Fibroblast of the conjunctiva (primary cell): ENCODE data around the gene CBX8.

Source experiments
- DNase-seq: peaks from one replicate; pipeline ENCODE4 v3.0.0-alpha.2; 2010; ENCODE audit warnings: low read depth

CBX8 gene

DNA sequence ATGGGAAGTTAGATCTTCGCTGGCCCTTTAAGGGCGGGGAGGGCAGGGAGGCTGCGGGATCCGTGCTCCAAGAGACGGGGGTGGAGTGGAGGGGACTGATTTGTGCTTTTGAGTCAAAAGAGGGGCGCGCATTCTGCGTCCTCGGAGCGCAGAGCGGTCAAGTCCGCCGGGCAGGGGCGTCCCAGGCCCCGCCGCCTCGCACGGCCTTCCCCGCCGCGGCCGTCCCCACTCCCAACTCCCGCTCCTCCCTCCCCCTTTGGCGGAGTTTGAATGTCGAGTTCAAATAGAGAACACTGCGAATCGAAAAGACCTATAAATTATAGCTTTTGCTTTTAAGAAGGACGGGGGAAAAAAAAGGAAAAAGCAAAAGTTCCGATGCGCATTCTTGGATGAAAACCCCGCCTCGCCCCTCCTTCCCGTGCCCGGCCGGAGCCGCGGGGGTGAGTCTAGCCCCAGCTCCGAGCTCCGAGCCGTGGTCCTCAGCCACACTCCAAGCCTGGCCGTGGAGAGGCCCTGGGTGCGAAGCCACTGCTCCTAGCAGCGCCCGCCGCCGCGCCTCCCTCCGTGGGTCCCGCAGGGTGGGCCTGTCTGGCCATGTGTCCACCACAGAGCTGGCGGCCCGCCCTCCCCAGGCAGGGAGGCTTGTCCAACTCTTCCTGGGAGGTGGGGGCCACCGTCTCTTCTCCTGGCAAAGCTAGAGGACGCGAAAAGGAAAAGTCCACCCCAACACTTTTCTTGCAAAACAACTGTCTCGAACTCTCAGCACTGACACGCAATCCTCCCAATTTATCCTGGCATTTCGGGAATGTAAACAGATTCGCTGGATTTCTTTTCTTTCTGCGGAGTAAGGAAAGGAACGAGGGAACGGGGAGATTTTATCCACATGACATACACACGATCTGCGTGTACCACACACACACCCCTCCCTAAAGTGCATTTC lies 3.6 kb downstream of the CBX8 start:
- no peak for DNase-seq

DNA sequence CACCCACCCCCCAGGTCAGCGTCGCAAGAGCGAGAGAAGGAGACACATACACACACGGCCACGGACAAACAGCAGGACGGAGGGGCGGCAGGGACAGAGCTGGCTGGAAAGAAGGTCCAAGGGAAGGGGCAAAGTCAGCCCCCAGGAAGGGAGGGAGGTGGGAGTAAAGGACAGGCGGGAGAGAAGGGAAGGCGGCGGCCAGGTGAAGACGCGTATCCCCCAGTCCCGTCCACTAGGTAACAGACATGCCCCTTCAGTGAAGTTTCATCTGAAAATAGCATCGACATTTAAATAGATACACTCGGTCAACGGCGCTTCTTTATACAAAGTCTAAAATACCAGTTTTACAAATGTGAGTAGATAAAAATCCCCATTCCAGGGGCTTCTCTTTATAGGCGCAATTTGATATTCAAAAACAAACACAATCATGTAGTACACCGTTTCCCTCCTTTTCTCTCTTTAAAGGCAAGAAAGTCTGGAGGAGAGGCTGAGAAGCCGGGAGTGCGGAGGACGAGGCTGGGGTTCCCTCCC lies 4.5 kb downstream of the CBX8 start:
- DNase-seq = no peak

DNA sequence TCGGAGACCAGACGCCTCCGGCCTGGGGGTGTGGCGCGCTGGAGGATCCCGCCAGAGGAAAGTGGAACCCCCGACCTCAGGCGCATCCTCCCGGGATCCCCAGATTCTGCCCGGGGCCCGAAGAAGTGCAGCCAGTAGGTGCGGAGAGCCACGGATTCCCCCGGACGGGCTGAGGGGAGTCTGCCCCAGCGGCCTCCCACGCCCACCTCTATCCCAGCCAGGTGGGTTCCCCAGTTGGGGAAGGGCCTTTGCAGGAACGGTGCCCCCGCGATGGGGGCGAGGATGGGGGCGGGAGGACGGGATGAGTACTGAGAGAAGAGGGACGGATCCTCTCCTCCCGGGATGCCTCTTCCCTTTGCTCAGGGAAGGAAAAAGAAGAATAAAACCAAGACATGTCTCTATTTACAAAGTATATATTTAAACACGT lies 5.1 kb downstream of the CBX8 start:
- no peak for DNase-seq

DNA sequence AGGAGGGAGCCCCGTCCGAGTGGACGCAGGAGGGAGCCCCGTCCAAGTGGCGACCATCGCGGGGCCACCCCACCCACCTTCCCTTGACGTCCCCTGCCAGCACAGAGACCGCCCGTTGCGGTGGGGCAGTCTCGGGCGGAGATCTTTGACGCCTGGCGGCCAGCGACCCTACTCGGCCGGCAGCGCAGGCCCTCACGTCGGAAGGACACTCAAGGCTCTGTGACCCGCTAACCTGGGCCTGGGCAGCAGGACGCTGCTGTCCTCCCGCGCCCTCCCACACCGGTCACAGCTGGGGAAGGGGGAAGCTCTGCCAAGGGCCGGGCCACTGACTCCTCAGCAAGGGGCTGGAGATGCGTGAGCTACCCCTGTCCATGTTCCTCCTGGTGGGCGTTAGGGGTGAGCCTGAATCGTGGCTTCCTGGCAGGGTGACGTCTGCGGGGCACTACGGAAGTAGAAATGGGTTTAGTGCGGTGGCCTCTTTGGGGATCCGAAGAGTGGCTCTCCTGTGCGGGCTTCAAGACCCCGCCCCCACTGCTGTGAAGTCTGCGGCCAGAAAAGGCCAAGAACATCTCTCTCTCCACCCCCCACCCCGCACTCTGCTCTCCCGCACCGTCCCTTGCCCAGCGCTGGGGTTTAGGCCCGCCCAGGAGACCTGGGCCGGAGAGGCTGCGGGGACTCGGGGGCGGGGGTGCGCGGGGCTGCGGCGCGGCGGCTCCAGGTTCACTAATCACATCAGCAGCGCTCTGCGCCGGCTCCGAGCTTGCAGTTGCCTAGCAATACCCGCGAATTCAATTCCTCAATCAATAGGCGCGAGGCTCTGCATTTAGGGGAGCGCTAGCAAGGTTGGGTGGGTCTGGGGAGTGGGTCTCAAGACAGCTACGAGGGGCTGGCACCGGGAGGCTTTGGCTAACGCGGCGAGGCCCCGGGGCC lies 5.8 kb downstream of the CBX8 start:
- no peak for DNase-seq

DNA sequence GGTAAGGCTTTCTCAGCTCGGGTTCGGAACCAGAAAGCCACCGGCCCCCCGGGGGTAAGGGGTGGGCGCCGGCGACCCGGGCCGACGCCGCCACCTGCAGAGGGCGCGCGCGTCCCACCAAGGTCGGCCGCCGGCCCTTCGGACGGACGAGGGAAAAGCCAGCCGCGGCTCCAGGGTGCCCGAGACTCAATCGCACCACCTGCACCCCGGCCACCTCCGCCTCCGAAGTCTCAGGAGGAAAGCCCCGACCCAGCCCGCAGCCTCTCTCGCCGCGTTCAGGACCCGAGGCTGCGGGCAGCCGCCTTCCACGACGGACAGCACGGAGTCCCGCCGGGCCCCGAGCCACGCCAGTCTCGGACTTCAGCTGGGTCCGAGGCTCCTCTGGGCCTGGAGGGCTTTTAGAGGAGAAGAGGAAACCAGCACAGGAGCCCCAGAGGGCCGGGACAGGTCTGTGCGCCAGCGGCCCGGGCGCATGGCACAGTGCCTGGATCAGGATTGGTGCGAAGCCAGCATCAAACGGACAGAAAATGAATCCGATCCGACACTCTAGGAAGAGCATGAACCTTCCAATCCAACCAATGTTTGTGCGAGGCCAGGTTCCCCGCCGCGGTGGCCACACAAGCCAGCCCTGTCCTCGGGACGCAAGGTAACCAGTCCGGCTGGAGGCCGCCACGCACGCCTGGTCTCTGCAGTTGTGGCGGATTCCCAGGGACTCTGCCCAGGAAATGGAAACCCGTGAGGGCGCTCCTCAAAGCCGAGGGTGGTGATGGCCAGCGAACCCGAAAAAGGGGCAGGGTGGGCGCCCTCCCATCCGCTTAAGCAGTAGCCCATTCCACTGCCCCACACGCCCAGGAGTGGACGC lies 6.7 kb downstream of the CBX8 start:
- no peak for DNase-seq

DNA sequence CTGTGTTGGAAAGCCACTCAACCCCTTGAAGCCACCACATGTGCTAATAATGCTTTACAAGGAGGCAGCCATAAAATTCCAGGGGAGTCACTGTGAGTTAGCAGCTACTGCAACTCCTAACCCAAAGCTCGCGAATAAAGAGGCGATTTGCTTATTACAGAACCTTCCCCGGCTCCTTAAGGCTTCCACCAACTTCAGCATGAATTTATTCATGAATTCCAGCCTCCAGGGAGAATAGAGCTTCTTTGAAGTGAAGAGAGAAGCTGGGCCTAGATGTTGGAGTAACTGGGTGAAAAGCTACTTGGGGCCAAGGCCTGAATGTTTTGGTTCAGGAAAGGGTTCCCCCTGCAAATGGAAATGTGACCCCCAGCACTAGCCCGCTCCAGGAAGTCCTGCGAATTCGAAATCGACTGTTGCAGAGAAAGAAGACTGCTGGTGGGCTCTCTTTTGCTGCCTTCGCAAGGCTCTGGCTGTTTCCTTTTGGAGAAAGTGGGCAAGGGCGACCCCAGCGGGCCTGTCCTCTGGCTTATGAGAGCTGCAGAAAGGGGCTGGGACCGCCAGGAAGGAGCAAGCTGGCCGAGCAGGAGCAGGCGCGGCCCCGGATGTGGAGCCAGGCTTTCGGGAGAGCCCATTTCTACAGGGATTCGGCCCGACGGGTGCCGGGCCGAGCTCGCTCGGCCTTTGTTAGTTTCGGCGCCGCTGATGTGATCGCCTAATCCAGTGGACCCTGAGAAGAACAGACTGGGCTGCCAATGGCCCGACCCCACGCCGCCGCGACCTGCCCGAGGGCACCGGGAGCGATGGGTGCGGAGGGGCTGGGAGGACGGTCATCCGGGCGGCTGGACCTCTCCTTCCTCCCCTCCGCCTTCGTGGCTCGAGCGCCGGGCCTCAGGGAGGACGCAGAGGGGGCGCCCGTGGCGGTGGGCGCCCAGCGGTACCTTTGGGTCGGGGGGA lies 7.6 kb downstream of the CBX8 start:
- DNase-seq = no peak

DNA sequence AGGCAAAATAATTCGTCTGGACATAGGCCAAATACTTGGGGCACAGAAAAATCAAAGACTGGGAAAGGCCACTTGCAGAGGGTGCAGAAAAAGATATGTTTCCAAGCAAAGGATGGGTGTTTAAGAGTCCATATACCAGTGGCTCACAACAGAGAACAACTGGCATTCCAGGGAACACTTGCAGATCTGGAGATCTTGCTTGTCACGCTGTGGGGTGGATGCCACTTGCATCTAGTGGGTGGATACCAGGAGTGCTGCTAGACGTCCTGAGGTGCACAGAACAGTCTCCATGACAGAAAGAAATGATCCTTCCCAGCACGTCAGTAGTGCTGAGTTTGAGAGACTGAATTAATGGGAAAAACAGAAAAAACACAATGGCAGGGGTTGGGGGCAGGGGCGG lies 8.4 kb downstream of the CBX8 start:
- no peak for DNase-seq

DNA sequence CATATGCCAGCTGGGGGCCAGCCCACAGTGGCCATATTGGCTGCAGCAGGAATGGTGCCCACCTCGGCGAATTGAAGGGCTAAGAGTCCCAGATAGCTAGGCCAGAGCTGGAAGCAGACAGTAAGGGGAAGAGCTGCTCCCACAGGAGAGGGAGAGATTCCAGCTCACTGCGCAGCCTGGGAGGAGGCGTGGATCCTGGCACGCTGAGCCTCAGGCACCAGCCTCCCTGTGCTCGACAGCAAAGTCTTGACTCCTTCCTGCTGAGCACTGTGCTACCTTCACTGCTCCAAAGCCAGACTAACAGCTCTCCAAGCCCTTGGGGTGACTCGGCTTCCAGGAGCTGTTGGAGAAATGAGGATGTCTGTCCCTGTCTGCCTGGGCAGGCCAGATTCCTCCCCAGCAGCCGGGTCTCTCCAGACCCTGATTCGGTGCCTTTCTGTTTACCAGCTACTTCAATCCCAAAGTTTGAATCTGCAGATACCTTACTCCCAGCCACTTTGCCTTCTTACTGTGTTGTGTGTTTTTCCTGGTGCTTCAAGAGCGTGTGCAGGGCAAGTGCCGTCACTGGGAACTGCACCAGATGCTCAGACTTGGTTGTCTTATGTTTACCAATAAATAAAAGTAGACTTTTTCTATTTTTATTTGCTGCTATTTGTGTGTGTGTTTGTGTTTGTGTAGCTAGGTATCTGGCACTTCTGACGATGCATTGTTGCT lies 9.8 kb downstream of the CBX8 start:
- DNase-seq = no peak

DNA sequence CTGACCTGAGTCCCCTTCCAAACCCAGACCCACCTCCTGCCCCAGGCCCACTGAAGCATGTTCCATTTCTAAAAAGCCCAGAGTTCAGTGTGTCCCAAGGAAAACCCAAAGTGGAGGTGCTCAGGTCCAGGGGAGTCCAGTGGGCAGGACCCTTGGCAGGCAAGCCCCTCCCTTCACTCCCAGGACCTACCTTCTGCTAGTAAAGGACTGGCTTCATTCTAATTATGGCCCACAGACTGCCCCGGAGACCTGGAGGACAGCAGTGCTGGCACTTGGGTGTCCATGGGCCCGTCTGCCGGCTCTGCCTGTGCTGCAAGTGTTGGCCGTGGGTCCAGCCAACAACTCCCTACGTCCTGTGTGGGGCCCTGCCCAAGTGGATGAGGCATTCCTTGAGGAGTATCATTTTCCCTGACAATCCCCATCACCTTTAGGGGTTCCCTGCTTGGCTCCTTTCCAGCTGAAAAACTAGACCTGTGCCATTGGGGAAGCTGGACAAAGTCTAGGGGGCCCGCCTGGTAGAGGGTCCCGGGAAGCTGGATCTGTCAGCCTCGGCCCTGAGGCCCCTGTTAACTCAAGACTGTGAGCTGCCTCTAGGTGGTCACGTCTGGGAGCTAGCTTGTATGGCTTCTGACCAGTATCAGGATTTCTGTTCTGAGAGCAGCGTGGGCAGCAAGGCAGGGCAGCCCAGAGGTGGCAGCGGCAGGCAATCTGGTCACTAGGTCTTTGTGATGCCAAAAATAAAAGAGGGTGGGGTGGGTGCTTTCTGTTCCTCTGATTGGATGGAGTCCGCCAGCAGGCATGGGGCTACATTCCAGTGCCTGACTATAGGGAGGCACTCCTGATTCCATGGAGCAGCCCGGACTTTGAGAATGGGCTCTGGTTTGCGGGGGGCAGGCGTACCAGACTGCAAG lies 10.7 kb downstream of the CBX8 start:
- no peak for DNase-seq

DNA sequence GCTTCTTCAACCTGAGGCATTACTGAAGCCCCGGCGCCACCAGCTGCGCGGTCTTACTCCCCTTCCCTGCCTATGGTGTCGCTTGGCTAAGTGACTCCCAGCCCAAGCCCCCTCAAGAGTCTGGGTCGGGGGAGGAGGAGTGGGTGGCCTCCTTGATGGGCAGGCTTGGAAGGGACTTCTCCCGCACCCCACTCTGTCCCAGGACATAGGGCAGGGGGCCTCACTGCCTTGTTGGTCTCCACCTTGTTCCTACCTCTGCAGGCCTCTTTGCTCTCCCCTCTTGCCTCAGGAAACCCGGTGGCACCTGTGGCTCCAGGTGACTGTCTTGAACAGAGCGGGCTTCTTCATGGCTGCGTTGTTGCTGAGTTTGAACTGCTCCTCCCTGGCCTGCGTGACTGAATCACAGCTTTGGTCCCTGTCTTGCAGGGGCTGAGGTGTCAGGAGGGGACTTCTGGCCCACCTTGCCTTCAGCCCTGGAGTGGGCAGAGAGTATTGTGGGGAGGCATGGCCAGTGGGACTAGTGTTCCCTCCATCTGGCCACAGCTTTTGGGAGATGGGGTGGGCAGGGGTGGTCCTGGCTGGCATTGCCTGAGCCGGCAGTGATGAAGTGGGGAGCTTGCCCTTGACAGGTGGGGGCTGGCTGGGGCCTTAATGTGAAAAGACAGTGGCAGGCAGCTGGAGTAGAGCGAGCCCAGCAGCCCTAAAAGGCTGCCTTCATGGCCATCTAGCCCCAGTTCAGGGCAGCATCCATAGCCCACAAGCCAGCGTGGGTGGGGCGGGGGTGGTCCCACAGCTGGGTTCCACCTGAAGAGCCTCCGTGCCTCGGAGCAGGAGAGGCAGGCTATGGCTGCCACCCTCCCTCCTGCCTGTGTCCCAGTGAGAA lies 11.6 kb downstream of the CBX8 start:
- no peak for DNase-seq

DNA sequence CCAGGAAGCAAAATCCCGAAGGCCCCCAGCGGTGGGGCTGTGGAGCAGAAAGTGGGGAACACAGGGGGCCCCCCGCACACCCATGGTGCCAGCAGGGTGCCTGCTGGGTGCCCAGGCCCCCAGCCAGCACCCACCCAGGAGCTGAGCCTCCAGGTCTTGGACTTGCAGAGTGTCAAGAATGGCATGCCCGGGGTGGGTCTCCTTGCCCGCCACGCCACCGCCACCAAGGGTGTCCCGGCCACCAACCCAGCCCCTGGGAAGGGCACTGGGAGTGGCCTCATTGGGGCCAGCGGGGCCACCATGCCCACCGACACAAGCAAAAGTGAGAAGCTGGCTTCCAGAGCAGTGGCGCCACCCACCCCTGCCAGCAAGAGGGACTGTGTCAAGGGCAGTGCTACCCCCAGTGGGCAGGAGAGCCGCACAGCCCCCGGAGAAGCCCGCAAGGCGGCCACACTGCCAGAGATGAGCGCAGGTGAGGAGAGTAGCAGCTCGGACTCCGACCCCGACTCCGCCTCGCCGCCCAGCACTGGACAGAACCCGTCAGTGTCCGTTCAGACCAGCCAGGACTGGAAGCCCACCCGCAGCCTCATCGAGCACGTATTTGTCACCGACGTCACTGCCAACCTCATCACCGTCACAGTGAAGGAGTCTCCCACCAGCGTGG lies 12.4 kb downstream of the CBX8 start:
- DNase-seq = no peak

DNA sequence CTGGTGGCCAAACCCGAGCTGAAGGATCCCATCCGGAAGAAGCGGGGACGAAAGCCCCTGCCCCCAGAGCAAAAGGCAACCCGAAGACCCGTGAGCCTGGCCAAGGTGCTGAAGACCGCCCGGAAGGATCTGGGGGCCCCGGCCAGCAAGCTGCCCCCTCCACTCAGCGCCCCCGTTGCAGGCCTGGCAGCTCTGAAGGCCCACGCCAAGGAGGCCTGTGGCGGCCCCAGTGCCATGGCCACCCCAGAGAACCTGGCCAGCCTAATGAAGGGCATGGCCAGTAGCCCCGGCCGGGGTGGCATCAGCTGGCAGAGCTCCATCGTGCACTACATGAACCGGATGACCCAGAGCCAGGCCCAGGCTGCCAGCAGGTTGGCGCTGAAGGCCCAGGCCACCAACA lies 13.0 kb downstream of the CBX8 start:
- DNase-seq = no peak

DNA sequence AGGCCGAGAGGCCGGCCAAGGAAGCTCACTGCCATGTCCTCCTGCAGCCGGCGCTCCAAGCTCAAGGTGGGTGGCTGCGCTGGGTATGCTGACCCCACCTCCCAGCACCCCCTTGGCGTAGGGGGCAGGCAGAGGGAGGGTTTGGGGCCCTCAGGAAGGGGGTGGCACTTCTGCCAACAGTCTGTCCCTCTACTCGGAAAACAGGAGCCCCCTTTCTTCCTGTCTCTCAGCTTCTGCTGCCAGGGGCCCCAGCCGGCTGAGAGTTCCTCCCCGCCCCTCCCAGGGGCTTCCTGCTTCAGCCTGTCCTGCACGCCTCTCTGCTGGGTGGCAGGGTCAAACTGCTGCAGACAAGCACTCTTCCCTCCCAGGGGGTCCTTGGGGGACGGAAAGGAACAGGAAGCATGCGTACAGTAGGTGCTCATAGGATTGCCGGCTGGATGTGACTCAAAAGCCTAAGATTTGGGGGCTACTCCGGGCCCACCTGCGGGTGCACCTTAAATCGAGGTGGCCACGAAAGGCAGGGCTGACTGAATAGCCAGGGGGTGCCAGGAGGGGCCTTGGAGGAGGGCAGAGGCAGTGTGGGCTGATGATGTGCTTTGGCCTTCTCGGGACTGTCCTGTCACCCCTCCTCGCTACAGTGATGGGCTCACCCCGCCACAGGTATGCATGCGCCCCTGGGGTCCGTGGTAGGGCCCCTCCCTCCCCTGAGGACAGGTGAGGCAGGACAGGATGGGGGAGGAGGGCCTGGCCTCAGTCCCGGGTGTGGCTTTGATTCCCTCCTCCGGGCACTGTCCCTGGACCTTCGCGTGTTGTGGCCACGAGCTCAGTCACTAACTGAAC lies 14.9 kb downstream of the CBX8 start:
- no peak for DNase-seq

DNA sequence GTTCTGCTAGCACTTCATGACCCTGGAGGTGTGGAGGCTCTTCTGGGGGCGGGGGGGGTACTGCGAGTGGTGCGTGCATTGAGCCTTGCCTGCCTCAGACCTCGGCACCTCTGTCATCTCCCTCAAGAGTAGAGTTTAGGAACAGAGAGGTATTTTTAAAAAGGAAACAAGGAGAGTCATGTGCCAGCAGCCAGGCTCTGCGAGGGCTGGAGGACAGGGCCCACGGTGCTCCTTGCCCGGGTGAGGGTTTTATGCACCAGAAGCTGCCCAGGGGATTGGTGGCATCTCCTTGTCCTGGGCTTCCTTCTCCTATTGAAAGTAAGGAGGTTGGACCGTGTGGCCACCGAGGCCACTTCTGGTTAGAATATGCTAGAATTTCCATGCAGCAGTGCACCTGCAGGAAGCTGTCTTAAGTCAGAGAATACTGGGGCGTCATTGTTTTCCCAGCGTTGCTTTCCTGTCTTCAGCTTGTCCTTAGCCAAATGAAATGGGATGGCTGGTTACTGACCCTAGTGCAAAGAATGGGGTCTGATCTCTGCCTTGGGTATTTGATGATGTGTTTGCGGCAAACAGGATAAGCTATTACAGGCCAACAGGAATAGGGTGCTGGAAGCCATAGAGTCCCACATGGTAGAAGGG lies 15.7 kb downstream of the CBX8 start:
- DNase-seq = no peak

DNA sequence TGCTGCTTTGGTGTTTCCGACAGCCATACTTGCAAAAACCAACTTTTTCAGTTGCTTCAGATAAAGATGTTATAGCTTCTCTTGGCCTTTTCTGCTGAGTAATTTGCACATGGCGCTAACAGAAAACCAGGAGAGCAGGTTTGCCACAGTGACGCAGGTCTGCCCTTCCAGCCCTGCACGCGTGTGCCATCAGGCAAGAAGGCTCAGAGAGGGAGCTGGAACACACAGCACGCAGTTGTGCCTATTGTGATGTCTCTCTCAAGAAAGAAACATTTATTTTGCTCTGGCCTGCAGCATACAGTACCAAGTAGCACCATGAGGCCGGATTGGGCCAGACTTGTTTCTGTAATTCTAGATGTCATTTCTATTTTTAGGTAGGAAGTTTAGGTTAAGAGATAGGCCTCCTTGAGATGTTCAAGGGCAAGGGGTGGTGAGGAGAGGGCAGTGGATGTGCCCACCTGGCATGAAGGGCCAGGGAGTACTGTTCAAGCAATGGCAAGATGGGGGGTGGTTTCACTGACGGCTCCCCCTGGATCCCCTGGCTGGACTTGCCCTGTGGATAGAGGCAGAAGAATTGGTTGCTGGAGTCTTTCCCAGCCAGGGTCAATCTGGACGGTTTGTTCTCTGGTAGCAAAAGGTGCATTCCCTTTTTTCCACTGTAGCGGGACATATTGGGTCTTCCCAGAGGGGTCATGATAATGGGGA lies 17.1 kb downstream of the CBX8 start:
- no peak for DNase-seq
